CD4-positive, alpha-beta T cell treated with Interleukin-1 beta for 1 hour (primary cell): ENCODE data around the gene SLC16A3.

Experiments used
- DNase-seq, 2 donors: peaks; one replicate each; pipeline ENCODE4 v3.0.0-alpha.2; 2020 to 2022

The SLC16A3 gene

GRCh38 chr17:82269882-82270500 lies 41.1 kb downstream of the SLC16A3 start:
- peak in 1 of 2 donors; percentile 24 for DNase-seq

DNA sequence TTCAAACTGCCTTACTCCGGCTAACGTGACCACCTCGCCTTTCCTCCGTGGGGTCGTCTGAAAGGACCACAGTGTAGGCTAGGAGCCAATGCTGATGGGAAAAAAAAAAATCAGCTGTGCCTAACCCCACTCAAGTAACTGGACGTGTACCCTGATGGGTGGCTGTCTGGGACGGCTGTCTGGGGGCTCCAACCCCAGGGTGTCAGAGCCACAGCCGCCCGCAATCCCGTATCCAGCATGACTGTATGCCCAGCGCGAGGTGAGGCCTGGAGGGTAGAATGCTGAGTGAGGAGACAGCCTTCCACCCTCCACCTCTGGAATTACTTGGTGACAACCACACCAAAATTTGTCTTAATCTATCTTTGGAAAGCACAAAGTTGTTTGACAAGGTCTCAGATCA lies 41.8 kb downstream of the SLC16A3 start:
- no peak for DNase-seq

DNA sequence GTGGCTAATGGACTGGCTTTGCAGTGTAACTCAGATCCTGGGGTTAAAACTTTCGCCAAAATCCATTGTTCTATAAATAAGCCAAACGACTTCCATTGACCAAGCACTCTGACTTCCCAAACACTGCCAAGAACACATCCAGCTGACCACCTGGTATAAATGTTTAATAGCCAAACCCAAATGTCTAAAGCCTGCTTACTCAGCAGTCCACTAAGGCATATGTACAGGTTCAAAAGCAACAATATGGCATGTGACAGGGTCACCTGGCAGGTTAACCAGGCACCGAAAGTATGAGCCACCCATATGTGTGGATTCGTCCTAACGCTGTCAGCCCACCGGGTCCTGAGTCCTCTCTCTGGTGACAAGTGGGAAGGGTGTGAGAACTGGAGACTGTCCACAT lies 42.6 kb downstream of the SLC16A3 start:
- DNase-seq: no peak

DNA sequence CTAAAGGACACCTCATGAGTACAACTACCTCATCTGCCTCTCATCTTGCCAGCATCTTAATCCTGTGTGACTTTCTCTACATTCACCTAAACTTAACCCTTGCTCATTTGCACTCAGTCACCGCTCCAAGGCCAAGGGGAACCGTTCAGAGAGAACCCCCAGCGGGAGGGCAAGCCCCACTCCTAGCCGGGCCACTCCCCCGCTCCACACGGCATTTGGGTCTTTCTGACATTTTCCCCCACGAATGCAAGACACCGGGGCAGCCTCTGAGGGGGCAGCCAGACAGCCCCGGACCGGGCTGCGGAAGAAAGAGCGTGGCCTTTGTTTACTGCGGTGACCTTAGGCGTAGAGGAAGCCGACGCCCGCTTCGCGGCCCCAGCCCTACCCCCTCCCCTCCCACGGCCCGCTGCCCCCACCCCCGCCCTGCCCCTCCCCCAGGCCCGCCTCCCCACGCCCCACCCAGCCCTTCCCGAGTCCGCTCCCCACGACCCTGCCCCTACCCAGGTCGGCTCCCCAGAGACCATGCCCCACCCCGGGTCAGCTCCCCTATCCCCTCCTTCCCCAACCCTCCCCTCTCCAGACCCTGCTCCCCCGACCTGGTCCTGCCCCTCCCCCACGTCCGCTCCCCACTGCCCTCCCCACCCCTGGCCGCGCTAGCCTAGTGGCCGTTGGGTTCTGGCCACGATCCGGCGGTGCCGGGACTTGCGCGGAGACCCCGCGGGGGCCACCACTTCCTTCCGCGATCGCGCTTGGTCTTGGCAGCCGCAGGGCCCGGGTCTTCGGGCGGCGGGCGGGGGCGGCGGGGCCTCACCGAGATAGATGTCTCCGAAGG lies 43.9 kb downstream of the SLC16A3 start:
- DNase-seq: peak; percentile 52 to 61

DNA sequence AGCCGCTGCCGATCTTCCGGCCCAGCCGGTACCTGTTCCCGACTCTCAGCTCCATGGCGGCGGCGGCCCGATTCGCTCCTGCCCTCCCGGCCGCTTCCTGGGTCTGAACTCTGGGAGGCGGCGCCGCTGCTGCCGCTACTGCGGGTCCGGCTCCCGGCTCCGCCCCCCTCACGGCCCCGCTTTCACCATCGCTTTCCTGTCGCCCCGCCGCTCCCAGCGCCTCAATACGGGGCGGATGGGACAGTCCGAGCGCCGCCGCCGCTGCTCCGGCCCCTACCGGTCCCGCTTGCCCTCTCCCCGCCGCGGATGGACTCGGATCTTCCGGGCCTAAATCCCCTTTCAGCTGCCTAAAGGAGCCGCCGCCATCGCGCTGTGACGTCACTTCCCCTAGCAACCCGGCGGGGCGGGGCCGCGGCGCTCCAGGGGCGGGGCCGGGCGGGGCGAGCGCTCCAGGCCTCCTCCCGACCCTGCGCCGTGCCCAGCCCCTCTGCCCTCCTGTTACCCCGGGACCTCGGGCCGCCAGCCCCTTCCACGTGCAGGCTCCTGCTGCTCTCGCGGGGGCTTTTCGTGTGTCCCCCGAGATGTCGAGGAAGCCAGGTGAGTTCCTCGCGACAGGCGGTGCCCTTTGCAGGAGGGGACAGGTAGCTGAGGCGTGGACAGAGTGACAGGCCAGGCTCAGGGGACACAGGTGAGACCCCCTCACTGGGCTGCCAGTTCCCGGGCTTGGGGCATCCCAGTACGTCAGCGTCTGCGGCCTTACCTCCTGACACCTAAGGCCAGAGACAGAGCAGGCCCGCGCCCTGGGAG lies 44.7 kb downstream of the SLC16A3 start, which contains the start of gene CSNK1D:
Gene CSNK1D (minus strand): TSS at position 374 of the 807 bp plus-strand sequence. CDS start 319 bp downstream, at position 55.
- peak; percentile 90 to 91 for DNase-seq

DNA sequence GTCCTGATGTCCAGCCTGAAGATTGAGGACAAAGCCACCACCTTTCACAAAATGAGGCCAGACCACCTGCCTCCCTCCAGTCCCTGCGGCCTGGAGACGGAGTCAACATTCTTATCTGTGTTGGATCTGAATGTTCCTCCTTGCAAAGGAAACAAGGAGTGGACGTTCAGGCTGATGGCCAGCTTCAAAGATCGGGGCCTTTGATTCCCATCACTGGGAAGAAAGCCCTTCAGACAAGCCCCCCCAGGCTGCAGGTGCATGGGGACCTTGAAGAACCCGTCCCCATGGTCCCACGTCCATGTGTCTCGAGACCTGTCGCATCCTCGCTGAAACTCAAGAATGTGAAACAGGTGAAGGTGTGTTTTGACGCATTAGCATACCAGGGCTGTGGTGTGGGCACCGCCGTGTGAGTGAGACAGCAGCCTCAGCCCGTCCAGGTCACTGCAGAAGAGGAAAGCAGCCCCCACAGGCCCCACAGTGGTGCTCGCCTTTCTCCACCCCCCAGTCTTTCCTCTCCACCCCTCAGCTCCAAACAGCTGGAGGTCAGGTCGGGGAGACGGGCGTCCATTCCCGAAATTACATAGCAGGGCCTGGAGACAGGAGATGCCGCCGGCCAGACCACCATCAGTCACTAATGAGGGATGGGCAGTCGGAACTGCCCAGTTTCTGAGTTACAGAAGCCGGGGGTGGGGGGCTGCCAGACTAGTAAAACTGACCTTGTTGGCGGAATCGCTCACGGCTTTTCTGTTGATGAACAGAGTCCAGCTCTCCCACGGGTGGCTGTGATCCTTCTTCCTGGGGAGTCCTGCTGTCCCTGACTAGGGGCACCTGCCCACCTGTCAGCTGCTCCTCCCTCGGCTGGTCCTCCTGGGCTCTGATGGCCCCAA lies 45.5 kb downstream of the SLC16A3 start:
- DNase-seq: no peak

- DNase-seq: no peak
Observed at GRCh38 chr17:82275326-82275725, 46.5 kb downstream of the SLC16A3 start.

DNA sequence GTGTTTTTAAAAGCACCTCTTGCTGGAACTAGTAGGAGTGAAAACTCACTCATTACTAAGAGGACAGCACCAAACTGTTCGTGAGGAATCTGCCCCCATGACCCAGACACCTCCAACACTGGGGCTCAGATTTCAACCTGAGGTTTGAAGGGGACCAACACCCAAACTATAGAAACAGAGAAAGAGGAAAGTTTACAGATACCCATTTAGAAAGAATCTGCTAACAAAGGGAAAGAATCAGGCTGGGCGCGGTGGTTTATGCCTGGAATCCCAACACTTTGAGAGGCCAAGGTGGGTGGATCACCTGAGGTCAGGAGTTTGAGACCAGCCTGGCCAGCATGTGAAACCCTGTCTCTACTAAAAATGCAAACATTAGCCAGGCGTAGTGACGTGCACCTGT lies 48.1 kb downstream of the SLC16A3 start:
- no peak for DNase-seq

- DNase-seq: no peak
Observed at GRCh38 chr17:82277851-82278250, 49.0 kb downstream of the SLC16A3 start.

- DNase-seq: no peak
Observed at GRCh38 chr17:82278308-82278707, 49.5 kb downstream of the SLC16A3 start.

DNA sequence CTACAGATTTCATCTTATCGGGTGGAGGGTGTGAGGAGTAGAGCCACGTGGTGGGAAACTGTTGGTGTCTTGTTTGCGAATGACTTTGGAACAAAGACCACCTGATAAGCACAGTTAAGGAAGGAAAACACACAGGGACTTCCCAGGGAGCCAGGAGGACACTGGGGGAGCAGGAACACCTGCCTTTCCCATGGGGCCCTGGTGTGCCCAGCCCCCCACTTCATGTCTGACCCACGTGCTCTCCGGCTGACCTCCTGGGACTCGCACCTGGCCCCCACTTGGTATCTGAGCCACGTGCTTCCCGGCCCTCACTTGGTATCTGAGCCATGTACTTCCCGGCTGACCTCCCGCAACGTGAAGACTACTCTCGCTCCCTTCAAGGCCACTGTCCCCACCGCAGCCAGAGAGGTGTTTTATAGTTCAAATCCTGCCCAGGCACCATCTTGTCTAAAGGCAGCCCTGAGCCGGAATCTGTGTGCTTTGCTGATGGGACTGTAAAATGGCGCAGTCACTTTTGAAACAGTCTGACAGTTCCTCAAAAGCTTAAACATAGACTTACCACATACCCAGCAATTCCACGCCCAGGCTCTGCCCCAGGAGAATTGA lies 50.0 kb downstream of the SLC16A3 start:
- peak in 1 of 2 donors; percentile 24 for DNase-seq

DNA sequence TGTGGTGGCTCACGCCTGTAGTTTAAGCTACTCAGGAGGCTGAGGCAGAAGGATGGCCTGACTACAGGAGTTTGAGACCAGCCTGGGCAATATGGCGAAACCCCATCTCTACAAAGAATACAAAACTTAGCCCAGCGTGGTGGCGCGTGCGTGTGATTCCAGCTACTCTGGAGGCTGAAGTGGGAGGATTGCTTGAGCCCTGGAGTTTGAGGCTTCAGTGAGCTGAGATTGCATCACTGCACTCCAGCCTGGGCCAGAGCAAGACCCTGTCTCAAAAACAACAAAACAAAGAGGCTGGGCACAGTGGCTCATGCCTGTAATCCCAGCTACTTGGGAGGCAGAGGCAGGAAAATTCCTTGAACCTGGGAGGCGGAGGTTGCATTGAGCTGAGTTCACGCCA lies 51.7 kb downstream of the SLC16A3 start:
- no peak for DNase-seq

GRCh38 chr17:82281076-82281475 lies 52.2 kb downstream of the SLC16A3 start:
- no peak for DNase-seq

GRCh38 chr17:82281502-82282238 lies 52.8 kb downstream of the SLC16A3 start:
- DNase-seq: no peak

- no peak for DNase-seq
Observed at GRCh38 chr17:82282239-82283207, 53.7 kb downstream of the SLC16A3 start.

GRCh38 chr17:82283208-82283749 lies 54.4 kb downstream of the SLC16A3 start:
- peak in 1 of 2 donors; percentile 63 for DNase-seq

DNA sequence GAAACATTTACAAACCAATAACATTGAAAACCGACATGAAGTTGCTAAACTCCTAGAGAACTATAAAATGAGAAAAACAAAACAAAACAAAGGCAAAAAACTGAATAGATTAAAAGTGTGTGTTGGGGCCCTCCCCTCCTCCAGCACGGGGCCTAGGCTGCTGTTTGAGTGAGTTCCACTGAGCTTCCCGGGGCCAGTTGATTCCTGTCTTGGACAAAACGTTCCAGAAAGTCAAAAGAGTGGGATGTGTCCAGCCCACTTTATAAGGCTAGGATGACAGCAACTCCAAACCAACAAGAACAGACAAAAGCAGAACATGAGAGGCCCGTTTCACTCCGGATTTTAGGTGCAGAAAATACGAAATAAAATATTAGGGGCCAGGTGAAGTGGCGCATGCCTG lies 56.3 kb downstream of the SLC16A3 start:
- no peak for DNase-seq

- no peak for DNase-seq
Observed at GRCh38 chr17:82287013-82287867, 58.4 kb downstream of the SLC16A3 start.
